Gastroesophageal sphincter (tissue), 3 donors: Measurements from ENCODE around the gene PFDN4.

Experiments
- CTCF ChIP-seq, 4 experiments: fragments of 200-600 bp in 2 of 4; fragments of 450-650 bp in 2 of 4; sonication (generic) in 1 of 4; IDR thresholded peaks; one replicate each; pipeline ENCODE4 v1.5.1; 2017 to 2019; ENCODE audit warnings: antibody characterized with exemption in 4 of 4, mild to moderate bottlenecking in 2 of 4, moderate library complexity in 2 of 4
- EP300 ChIP-seq: sonication (generic); formaldehyde crosslinking; IDR thresholded peaks from one replicate; pipeline ENCODE4 v1.6.1; 2017; ENCODE audit warnings: antibody characterized with exemption, mild to moderate bottlenecking
- POLR2A ChIP-seq, 2 donors: fragments of 450-650 bp; IDR thresholded peaks; one replicate each; pipeline ENCODE4 v1.6.1; 2017; ENCODE audit warnings: antibody characterized with exemption in 2 of 2, mild to moderate bottlenecking in 2 of 2, moderate library complexity in 1 of 2
- POLR2AphosphoS5 ChIP-seq: sonication (generic); formaldehyde crosslinking; IDR thresholded peaks from one replicate; pipeline ENCODE4 v1.6.1; 2017; ENCODE audit warnings: antibody characterized with exemption

- no peak for TF ChIP-seq POLR2AphosphoS5
- peak; percentile 66 to 92 (median 76) for TF ChIP-seq CTCF (IDR thresholded peaks at IDR 0.05)
- TF ChIP-seq EP300 = no peak
- peak; percentile 30 to 35 for TF ChIP-seq POLR2A (IDR thresholded peaks at IDR 0.05)
These were observed at the start of gene PFDN4 for GRCh38 chr20:54207743-54208547.
